Activated CD4-positive, alpha-beta T cell treated with anti-CD3 and anti-CD28 coated beads for 24 hours (primary cell): Measurements from ENCODE around the gene VAMP8.
A peak's percentile ranks its signal among the peaks of the same experiment; 100 is the strongest.
"Not testable (repeated sequence)": the region's sequence is repeated elsewhere in the genome, so short reads cannot be mapped to it uniquely, and the experiment has no call there.

ENCODE experiments used
- DNase-seq, 2 donors: peaks; one replicate each; pipeline ENCODE4 v3.0.0-alpha.2; 2020; ENCODE audit warnings: low read depth in 2 of 2

Gene VAMP8

GRCh38 chr2:85577386-85578242 is at the start of gene VAMP8:
Gene VAMP8, plus strand, starts transcription at chr2:85577586. Its CDS starts 61 bp downstream, at chr2:85577647.
- peak; percentile 45 to 60 for DNase-seq

GRCh38 chr2:85527787-85528186 is 49.6 kb upstream of the VAMP8 start:
- no peak for DNase-seq

GRCh38 chr2:85528355-85528754 is 49.0 kb upstream of the VAMP8 start:
- DNase-seq = no peak

- DNase-seq = no peak
These were observed 47.6 kb upstream of the VAMP8 start for GRCh38 chr2:85529809-85530208.

GRCh38 chr2:85531589-85531988 is 45.8 kb upstream of the VAMP8 start:
- no peak for DNase-seq

GRCh38 chr2:85534099-85534498 is 43.3 kb upstream of the VAMP8 start:
- DNase-seq = no peak

GRCh38 chr2:85534881-85535280 is 42.5 kb upstream of the VAMP8 start:
- DNase-seq = no peak

- DNase-seq = no peak
These were observed 40.9 kb upstream of the VAMP8 start for GRCh38 chr2:85536479-85536878.

GRCh38 chr2:85537600-85538506 is 39.5 kb upstream of the VAMP8 start:
- no peak for DNase-seq

- DNase-seq = peak; percentile 86 to 91
These were observed 38.7 kb upstream of the VAMP8 start, which contains the start of gene MAT2A for GRCh38 chr2:85538507-85539360. Gene MAT2A, plus strand, starts transcription at chr2:85539168. Its CDS starts 120 bp downstream, at chr2:85539288.

GRCh38 chr2:85539361-85540132 is 37.8 kb upstream of the VAMP8 start:
- DNase-seq = peak; percentile 55 to 58

- no peak for DNase-seq
These were observed 37.2 kb upstream of the VAMP8 start for GRCh38 chr2:85540133-85540648.

- no peak for DNase-seq
These were observed 36.1 kb upstream of the VAMP8 start for GRCh38 chr2:85541262-85541661.

- DNase-seq = no peak
These were observed 35.5 kb upstream of the VAMP8 start for GRCh38 chr2:85541753-85542457.

- no peak for DNase-seq
These were observed 34.6 kb upstream of the VAMP8 start for GRCh38 chr2:85542777-85543176.

GRCh38 chr2:85544254-85544691 is 33.1 kb upstream of the VAMP8 start:
- DNase-seq = not testable (repeated sequence)

GRCh38 chr2:85544915-85545779 is 32.2 kb upstream of the VAMP8 start:
- not testable (repeated sequence) for DNase-seq

GRCh38 chr2:85545780-85546240 is 31.6 kb upstream of the VAMP8 start:
- no peak for DNase-seq
